OCI-LY3 (cell line): Measurements from ENCODE around the gene GALNT1.

ENCODE experiments used
- CTCF ChIP-seq: fragments of 200-600, 300-600 bp; sonication (generic); IDR thresholded peaks from 2 replicates; pipeline ENCODE4 v1.5.1; 2014; ENCODE audit warnings: antibody characterized with exemption, low read length, low read depth
- EZH2phosphoT487 ChIP-seq: fragments of 200-600 bp; shearing (Covaris generic); IDR thresholded peaks from 2 replicates; pipeline ENCODE4 v1.6.1; 2018; ENCODE audit warnings: antibody characterized with exemption, mixed run types, low read depth

DNA sequence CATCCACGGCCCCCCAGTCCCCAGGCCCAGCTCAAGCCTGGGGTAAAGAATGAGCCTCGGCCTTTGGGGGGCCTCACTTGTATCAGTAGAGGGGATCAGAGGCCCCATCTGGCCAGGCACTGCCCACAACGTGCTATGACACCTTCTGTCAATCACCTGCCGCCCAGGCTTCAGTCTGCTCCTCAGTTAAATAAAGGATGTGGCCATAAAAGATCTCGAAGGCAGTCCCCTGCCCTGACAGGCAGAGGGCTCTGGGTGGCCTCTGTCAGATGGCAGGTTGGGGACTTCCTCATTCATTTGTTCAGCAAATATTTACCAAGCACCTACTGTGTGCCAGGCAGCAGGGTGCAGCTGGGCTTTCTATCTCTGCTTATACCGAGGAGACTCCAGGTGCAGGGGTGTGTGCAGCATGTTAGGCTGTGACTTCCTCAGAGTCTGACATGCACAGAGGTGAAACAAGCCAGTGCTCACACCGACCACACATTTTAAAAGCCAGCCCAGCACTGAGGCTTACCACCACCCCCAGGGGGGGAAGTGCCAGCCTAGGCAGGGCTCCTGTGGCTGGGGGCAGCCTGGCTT, 166.4 kb downstream of the GALNT1 start:
- TF ChIP-seq CTCF (no peak), EZH2phosphoT487 (no peak)
